ENCODE data around the gene ACTR8. TPM values are rescaled to one million over a fixed set of nuclear protein-coding genes. Genes with fewer than 3 reads are reported as not detected.

The ACTR8 gene
- total and polyA plus RNA-seq, 2 of the 13 experiments (the other 11 are each of a cell fraction or from before 2014, with no cell fraction given) = 15.5 to 29.0 TPM

DNA sequence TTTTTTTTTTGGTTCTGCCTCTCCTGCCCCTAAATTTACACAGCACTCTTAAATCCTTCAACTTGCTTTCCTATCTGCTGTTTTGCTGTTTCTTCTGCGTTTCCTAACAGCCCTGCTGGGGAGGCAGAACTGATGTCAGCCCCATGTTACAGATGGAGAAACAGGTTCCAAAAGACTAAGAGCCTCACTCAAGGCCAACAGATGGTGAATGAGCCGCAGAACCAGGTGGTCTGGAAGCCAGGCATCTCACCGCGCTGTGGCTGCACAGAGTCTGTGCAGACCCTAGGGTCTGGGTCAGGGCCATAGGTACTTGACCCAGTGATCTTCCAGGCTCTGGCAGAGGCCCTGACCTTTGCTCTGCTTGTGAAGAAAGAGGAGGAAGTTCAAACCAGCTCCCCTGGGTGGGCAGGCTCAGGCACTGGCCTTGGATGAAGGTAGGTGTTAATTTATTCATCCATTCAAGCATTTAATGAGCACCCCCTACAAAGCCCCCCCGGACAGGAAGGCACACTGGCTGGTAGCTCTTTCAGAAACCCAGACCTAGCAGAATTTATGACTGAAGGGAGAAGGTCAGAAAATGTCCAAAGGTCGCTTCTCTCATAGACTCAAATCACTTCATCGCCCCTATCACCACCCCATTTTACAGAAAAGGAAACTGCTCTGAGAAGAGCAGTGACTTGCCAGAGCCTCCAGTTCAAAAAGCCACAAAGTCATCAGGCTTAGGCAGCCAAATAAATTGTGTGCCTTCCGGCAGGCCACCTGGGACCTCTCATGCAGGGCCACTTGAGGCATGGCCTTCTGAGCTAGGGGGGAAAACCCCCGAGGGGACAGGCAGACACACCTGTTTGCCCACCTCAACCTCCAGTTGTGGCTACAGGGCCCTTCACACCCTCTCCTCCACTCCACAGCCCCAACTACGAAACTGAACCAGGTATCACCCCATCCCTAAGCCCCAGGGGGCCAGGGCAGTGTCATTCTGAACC, 38.5 kb downstream of the ACTR8 start (continued):
- TF ChIP-seq ZNF569 (CRISPR knock-in tag; IDR thresholded peaks at IDR 0.05; ENCODE audit: borderline replicate concordance) = no peak
- no peak for TF ChIP-seq ZNF557 (CRISPR knock-in tag; IDR thresholded peaks at IDR 0.05)
- no peak for TF ChIP-seq ZNF343 (CRISPR knock-in tag; IDR thresholded peaks at IDR 0.05)
- no peak for TF ChIP-seq SP2 (CRISPR knock-in tag; IDR thresholded peaks at IDR 0.05)
- no peak for TF ChIP-seq KDM3A (CRISPR knock-in tag; IDR thresholded peaks at IDR 0.05; ENCODE audit: low read depth)
- TF ChIP-seq ZNF382 (CRISPR knock-in tag; IDR thresholded peaks at IDR 0.05; ENCODE audit: borderline replicate concordance) = no peak
- TF ChIP-seq ZNF138 (CRISPR knock-in tag; IDR thresholded peaks at IDR 0.05; ENCODE audit: low read depth) = no peak
- TF ChIP-seq ZNF740 (CRISPR knock-in tag; IDR thresholded peaks at IDR 0.05) = peak; percentile 60
- TF ChIP-seq ZNF782 (CRISPR knock-in tag; IDR thresholded peaks at IDR 0.05; ENCODE audit: borderline replicate concordance) = no peak
- TF ChIP-seq, protein P1, sequence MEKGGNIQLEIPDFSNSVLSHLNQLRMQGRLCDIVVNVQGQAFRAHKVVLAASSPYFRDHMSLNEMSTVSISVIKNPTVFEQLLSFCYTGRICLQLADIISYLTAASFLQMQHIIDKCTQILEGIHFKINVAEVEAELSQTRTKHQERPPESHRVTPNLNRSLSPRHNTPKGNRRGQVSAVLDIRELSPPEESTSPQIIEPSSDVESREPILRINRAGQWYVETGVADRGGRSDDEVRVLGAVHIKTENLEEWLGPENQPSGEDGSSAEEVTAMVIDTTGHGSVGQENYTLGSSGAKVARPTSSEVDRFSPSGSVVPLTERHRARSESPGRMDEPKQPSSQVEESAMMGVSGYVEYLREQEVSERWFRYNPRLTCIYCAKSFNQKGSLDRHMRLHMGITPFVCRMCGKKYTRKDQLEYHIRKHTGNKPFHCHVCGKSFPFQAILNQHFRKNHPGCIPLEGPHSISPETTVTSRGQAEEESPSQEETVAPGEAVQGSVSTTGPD (CRISPR knock-in tag; IDR thresholded peaks at IDR 0.05) = no peak
- 0 out of 2 replicates have a peak, but pooled peaks have one; percentile 10 for TF ChIP-seq PRDM15 (CRISPR knock-in tag; IDR thresholded peaks at IDR 0.05)
- TF ChIP-seq, protein P2, sequence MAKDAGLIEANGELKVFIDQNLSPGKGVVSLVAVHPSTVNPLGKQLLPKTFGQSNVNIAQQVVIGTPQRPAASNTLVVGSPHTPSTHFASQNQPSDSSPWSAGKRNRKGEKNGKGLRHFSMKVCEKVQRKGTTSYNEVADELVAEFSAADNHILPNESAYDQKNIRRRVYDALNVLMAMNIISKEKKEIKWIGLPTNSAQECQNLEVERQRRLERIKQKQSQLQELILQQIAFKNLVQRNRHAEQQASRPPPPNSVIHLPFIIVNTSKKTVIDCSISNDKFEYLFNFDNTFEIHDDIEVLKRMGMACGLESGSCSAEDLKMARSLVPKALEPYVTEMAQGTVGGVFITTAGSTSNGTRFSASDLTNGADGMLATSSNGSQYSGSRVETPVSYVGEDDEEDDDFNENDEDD (CRISPR knock-in tag; IDR thresholded peaks at IDR 0.05; ENCODE audit: borderline replicate concordance) = no peak
- 0 out of 2 replicates have a peak, but pooled peaks have one; percentile 3 for TF ChIP-seq ZNF609 (CRISPR knock-in tag; IDR thresholded peaks at IDR 0.05; ENCODE audit: borderline replicate concordance)
- no peak for TF ChIP-seq TCF12 (IDR thresholded peaks at IDR 0.05)
- TF ChIP-seq TCF12 (CRISPR knock-in tag; IDR thresholded peaks at IDR 0.05) = peak; percentile 52; the same call in 1 of the 2 replicates

Measured in HepG2 (cell line).